Thoracic aorta endothelial cell (primary cell): Measurements from ENCODE around the gene ARL13B. TPM values are rescaled to one million over a fixed set of nuclear protein-coding genes. Genes with fewer than 3 reads are reported as not detected.

Source experiments
- small RNA-seq: library from RNA; depleted of rRNA; stranded (forward); fragments of <200 nt; gene quantifications from one replicate; pipeline ENCODE3, GENCODE V24; 2012
- total RNA-seq: library from RNA; depleted of rRNA; stranded (reverse); fragments of >200 nt; gene quantifications from 2 replicates; pipeline ENCODE4 v1.2.3, GENCODE V29; 2012

Gene ARL13B
- total RNA-seq, result 14.6 and 16.3 TPM in 2 replicates

DNA sequence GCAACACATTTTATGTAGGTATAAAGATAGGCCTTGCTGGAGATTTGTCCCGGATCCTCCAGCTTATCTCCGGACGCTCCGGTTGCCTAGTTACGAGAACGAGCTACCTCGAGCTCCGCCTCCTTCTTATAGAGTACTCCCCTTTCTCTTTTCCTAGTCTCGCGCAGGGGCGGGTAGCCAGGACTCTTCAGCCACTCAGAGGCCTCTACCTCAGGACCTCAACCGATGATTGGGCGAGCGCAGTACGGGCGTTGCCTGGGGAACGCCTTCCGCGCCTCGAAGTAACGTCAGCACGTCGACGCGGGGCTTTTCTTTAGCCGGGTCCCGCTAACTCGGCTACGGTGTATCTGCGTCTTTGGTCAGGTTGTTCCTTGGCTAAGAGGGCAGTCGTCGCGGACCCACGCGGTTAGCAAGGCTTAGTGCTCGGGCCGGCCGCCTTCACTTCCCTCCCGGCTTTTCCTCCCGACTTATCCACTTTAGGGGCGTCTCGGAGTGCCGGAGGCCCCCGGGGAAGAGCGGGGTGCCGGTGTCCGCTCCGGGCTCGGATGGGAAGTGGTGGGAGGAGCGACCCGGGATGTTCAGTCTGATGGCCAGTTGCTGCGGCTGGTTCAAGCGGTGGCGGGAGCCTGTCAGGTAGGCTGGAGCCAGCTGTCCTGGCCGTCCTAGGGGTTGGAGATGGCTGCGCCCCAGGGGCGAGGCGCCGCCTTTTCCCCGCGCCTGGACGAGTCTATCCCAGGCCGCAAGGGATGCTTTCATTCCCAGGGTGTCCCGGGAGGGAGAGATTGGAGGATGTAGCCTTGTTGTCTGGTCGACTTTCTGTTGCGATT, at the start of gene ARL13B:
Gene ARL13B, plus strand, starts transcription at position 306 of the 827 bp plus-strand sequence. Its CDS starts 269 bp downstream, at position 575.

DNA sequence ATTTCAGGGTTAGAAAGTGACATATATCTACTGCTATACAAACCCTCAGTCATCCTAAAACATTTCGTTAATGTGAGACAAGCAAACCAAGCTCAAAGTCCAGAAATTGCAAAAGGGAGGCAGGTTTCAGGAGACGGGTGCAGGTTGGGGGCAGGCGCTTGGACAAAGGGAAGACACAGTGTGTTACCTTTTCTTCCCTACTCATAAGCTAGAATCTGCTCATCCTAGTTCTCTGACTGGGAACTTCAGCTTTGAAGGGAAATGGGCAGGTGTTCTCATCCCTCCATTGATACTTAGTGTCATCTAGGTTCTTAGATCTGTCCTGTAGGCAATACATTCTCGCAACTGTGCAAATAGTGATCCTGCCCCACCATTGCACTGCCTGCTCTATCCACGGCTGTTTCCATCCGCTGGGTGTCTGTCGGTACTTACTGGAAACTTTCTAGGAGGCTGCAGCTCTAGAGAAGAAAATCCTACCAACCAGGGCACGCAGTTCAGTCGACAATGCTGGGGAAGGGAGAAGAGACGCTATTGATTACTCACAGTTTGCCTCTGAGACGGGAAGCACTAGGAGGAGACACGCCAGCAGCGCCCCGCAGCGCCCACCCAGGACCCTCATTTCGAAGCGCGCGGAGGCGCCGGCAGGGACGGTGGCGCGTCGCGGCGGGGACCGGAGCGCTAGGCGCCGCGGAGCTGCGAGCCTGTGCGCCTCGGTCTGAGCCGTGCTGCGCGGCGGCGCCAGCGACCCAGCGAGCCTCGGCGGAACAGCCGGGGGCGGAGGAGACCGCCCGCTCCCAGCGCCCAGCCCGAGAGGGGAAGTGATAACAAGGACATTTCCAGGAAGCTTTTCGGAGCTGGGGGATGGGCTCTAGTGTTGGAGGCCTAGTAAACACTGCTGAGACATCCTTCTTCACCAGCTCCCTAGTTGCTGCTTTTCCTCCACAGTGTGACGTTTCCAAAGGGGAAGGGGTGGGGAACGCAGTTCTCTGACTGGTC, 6.5 kb upstream of the ARL13B start, which contains the start of gene PROS1:
Gene PROS1, minus strand, starts transcription at position 766 of the 996 bp plus-strand sequence. Its CDS starts 147 bp downstream, at position 619.

DNA sequence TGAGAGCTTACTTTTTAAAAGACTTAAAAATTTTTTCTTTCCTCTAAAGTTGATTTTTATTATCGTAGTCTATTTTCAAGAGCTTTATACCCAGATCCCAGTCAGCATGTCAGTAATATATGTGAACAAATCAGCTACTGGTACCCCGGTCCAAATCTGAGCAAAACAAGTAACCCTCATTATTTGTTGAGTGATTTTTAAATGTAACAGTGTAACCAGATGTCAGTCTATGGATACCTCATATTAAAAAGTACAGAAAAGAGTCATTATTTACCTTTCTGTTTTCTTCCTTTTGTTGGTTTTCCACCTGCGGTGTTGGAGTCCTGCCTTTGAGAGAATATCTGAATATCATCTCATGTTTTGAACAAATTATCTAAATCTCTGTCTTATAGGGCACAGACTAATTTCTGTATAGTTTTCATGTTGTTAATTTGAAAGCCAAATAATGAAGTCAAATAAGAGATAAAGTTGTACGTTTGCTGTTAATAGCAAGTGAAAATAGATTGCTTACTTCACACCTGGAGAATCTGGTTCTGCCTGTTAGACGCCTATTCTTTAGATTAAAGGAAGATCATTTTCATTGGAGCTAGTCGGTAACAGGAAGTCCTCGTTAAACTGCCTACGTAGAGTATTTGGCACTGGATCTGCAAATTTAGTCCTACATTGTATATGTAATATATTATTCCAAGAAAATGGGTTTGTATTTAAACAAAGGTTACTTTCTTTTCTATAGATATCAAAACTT, 48.3 kb downstream of the ARL13B start, which contains the start of gene STX19:
Gene STX19, minus strand, starts transcription at position 505 of the 745 bp plus-strand sequence. CDS start 13,328 bp downstream, outside the sequence.

DNA sequence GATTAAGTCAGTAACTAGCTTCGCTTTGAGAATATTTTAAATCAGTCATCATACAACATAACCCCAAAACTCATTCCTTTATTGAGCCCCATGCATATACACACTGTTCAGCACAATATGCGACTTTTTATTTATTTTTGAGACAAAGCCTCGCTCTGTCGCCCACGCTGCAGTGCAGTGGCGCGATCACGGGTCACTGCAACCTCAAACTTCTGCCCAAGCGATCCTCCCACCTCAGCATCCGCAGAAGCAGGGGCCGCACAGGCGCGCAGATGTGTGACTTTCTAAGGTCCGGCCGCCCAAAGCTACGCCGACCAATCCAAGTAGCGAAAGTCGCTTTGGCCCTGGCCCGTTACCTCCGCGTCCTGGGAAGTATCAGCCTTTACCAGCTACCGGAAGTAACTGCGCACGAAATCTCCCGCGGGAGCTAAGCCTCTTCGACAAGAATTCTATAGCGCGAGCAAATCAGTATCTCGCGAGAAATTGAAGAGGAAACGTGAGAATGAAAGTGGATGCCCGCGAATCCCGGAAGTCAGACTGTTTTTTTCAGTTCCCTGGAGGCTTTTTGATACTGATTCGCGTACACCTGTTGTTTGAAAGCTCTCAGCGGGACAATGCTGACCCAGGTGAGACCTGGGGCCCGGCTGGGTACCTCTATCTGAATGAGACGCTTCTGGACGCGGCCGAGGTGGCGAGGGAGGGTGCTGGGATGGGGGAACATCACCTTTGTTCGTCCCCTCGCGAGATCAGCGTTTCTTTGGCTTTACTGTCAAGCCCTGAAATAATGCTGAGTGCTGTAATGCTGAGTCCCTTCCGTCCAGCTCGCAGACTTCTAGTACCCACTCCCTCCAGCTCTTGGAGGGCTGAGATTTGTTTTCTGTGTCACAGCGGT, 82.8 kb downstream of the ARL13B start, which contains the start of the genes DHFR2 and NSUN3:
Gene DHFR2, minus strand, starts transcription at position 404 of the 892 bp plus-strand sequence. CDS start 1,405 bp downstream, outside the sequence.
Gene NSUN3, plus strand, starts transcription at position 549 of the 892 bp plus-strand sequence. Its CDS starts 66 bp downstream, at position 615.

Small RNA genes lying within 50 kb of the gene (small RNA-seq; reads per million reads assigned to genes)
- not detected for gene RF00019
- not detected for gene RNU6-511P

Other genes with a start within 250 kb of the ARL13B start
- 14.6 and 15.6 TPM in 2 replicates for gene PROS1, start 6.3 kb upstream of the ARL13B start, total RNA-seq
- not detected in 2 replicates for gene STX19, start 48.4 kb downstream of the ARL13B start, total RNA-seq
- 4.9 and 5.3 TPM in 2 replicates for gene DHFR2, start 82.8 kb downstream of the ARL13B start, total RNA-seq
- gene NSUN3, start 82.9 kb downstream of the ARL13B start, total RNA-seq, result 15.7 and 16.4 TPM in 2 replicates